ENCODE data around the gene PTPRD.

- TF ChIP-seq CTCF (IDR thresholded peaks at IDR 0.05) (no peak), POLR2A (IDR thresholded peaks at IDR 0.05) (no peak), EP300 (IDR thresholded peaks at IDR 0.05) (no peak)
These were observed 2007.7 kb downstream of the PTPRD start for GRCh38 chr9:8605096-8605495.

Measured in ovary (tissue), 3 donors.